ENCODE measurements around the gene REEP1.
A peak's percentile ranks its signal among the peaks of the same experiment; 100 is the strongest.

The REEP1 gene, protein sequence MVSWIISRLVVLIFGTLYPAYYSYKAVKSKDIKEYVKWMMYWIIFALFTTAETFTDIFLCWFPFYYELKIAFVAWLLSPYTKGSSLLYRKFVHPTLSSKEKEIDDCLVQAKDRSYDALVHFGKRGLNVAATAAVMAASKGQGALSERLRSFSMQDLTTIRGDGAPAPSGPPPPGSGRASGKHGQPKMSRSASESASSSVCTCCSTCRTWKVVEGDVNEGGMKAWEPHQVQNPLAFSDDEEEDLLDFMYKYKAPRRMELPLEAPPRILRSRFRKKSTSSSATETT

DNA sequence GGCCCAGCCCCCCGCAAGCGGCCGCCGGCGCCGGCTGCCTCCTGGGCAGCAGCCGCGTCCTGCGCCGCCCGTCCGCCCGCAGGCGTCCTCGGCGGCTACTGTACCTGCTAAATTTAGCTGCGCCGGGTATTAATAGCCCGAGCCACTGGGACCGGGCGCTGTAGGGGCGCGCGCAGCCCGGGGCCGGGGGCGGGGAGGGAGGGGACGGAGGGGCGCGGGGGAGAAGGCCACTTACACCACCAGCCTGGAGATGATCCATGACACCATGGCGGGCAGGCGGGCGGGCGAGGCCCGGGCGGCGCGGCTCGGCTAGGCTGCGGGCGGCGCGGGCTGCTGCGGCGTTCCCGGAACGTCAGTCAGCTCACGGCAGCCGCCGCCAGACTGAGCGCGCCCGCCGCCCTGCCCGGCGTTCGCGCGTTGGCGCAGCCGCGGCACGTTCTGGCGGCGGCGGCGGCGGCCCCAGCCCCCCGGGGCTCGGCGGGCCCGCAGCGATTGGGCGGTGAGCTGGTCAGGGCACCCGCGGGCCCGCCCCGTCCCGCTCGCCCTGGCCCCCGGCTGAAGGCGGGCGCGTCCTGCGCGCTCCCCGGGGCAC lies at the start of gene REEP1:
Gene REEP1 (minus strand): TSS at position 383 of the 592 bp plus-strand sequence. CDS start 116 bp downstream, at position 267.
- DNase-seq: no peak

GRCh38 chr2:86383844-86384243 lies 46.4 kb upstream of the REEP1 start:
- DNase-seq: no peak

- DNase-seq: no peak
These were observed 45.3 kb upstream of the REEP1 start for GRCh38 chr2:86382698-86383097.

GRCh38 chr2:86382108-86382507 lies 44.7 kb upstream of the REEP1 start:
- no peak for DNase-seq

GRCh38 chr2:86378469-86378868 lies 41.0 kb upstream of the REEP1 start:
- no peak for DNase-seq

- DNase-seq: no peak
These were observed 38.2 kb upstream of the REEP1 start for GRCh38 chr2:86375623-86376022.

DNA sequence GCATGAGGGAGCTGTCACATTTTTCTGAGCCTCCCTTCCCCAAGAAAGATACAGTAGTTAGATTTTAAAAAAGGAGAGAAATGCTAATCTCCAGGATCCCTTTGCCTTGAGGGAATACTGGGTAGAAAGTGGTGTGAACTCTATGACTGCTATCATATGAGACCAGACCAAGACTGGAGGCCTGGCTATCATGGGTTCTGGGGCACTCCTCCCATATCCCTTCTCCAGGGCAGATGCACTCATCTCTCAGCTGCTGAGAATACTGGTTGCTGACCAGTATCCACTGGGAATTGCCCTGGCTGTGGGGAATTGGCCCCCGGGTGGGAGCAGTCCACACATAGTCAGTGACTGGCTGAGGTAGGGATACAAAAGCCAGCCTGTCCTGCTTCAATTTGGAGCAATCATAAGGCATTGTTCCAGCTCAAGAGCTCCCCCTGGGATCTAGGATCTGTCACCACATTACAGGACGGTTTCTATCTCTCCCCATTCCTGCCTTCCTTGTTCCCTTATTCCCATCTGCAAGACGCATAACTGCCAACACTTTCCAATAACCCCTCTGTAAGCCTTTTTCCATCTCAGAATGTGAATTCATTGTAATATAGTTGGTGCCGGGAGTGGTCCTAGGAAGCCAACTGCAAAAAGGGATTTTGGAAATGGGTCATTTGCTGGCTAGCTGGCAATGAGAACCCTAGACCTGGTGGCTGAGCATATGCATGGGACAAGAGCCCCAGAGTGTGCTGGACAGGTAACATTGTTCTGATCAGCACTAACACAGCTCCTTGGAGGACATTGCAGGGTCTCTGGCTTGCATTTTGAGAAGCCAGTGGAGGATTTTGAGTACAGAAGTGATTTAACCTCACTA lies 35.4 kb upstream of the REEP1 start:
- no peak for DNase-seq

- DNase-seq: no peak
These were observed 34.7 kb upstream of the REEP1 start for GRCh38 chr2:86372133-86372532.

DNA sequence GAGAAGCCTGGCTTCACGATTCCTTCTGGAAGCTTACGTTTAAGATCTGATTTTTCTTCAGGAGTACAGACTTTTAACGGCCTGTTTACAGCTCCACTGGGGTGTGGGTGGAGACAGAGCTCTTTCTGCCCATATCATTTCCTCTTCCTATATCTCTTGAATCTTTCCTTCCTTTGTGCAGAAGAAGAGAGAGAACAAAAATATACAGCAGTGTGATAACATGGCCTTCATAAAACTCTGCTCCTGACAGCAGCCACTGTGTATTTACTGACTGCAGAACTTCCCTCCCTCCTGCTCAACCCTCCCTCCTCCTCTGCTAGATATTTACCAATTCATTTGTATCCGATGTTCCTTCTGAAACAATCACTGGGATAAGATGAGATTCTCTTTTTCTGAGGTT lies 34.1 kb upstream of the REEP1 start:
- DNase-seq: no peak

GRCh38 chr2:86370579-86370978 lies 33.2 kb upstream of the REEP1 start:
- no peak for DNase-seq

GRCh38 chr2:86368161-86368824 lies 30.9 kb upstream of the REEP1 start:
- peak; percentile 47 for DNase-seq

DNA sequence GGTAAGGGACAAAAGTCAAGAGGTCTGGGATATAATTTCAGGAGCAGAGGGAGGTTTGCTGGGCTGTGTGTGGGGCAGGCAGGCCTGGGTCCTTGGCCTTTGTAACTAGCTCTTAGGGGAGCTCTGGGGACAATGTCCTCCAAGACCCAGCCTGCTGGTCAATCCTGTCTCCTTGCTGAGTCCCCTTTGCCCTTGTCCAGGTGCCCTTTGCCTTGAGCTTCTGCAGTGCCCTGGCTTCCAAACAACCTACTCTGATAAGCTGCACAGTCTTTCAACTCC lies 30.0 kb upstream of the REEP1 start:
- no peak for DNase-seq

DNA sequence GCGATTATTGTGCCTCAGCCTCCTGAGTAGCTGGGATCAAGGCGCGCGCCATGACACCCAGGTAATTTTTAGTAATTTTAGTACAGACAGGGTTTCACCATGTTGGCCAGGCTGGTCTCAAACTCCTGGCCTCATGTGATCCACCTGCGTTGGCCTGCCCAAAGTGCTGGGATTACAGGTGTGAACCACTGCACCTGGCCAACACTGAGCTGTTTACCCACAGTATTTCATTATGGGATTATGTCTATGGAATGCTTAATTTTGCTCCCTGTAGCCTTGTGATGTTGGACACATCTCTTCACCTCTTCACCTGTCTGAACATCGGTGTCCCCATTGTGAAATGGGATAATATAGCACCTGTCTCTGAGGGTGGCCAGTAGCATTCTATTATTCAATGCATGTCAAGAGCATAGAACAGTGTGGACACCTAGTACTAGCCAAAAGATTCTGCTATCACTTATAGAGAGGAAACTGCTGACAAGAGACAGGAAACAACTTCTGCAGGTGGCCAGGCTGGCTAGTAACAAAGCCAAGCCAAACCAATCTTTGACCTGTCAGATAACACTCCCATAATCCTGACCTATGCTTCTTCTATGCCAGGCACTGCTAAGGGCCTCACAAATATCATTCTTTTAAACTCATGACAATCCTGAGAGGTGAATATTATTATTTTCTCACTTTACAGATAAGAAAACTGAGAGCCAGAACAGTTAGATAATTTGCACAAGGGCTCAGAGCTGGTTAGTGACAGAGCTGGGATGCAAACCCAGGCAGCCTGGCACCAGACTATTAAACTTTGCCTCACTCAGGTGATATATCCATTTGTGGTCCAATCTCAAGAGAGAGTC lies 29.4 kb upstream of the REEP1 start:
- no peak for DNase-seq

DNA sequence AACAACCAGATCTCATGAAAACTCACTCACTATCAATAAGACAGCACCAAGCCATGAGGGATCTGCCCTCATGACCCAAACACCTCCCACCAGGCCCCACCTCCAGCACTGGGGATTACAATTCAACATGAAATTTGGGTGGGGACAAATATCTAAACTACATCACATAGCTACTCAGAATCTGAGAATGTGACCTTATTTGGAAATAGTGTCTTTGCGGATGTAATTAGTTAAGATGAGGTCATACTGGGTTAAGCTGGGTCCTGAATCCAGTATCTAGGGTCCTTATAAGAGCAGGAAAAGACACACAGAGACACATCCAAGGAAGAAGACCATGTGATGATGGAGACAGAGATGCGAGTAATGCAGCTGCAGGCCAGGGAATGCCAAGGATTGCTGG lies 27.5 kb upstream of the REEP1 start:
- DNase-seq: no peak

GRCh38 chr2:86360776-86361175 lies 23.4 kb upstream of the REEP1 start:
- DNase-seq: no peak

DNA sequence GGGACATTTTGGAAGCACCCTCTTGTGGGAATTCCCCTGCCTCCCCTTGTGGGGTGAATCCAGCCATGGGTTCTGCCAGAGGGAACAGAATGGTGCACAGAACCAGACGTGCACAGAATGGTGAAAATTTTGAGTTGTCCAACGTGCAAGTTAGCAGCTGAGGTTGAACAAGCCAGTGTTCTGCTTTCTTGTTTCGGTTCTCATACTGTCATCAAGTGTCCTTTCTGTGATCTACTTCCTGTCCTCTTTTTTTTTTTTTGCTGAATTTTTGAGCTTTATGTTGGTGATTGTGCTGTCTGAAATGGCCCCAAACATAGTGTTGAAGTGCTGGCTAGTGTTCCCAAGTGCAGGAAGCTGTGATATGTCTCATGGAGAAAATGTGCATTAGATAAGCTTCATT lies 21.5 kb upstream of the REEP1 start:
- DNase-seq: no peak

GRCh38 chr2:86357392-86357963 lies 20.1 kb upstream of the REEP1 start:
- DNase-seq: no peak

DNA sequence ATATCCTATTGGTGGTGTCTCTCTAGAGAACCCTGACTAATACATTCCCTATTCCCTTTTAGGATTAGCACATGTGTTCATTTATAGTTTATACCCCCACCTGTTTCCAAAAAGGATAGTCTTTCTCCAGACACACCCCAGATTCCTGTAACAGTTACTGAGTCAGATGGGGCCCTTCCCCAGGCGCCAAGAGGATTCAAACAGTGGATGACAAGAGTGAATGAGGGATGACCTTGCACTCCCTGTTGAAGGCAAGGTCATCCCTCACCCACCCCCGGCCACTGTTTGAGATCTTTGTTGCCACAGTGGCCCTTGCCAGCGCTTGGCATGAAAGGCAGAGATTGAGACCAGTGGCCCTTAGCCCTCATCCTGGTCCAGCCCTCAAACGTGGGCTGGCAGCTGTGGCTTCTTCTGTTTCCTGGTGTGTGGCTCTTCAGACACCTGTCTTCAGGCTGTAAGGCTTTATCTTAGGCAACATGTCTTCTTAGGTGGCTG lies 15.3 kb upstream of the REEP1 start:
- no peak for DNase-seq

- no peak for DNase-seq
These were observed 14.8 kb upstream of the REEP1 start for GRCh38 chr2:86352137-86352726.

DNA sequence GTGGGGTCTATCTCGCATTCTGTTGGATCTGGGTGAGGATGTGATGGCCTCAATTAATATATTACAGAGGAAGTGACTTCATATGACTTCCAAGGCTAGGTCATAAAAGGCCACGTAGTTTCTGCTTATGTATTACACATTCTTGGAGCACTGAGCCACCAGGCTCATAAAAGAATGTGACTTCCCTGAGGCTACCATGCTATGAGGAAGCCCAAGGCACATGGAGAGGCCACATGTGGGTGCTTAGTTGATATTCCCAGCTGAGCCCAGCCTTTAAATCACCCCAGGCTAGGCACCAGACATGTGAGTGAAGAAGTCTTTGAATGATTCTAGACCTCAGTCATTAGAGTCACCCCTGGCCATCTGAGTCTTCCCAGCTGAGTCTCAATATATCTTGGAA lies 13.3 kb upstream of the REEP1 start:
- DNase-seq: no peak

DNA sequence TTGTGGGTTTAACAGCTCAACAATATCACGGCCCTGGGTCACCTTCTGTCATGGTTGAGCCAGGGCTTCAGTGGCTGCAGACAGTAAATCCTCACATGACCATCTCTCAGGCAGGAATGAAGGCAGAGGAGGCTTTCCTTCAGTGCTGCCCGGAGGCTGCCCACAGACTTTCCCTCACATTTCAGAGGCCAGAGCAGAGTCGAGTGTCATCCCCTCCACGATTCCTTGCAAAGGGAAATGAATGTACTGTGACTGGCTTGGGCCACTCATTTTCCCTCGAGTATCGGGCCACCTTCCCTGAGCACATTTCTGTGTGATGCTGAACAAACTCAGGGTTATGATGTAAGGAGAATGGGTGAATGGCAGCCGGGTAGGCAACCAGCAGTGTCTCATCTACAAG lies 10.0 kb upstream of the REEP1 start:
- DNase-seq: no peak
